Peyer's patch (tissue), 4 donors: ENCODE data around the gene XKR7. TPM values are rescaled to one million over a fixed set of nuclear protein-coding genes. Genes with fewer than 3 reads are reported as not detected.

ENCODE experiments used
- DNase-seq, 3 donors: peaks; one replicate each; pipeline ENCODE4 v3.0.0-alpha.2; 2017 to 2019
- H3K27ac ChIP-seq, 4 donors: fragments of 200-600 bp; sonication (generic); one replicate each; pipeline ENCODE4 v1.5.1; 2016 to 2019
- H3K27me3 ChIP-seq, 2 donors: fragments of 200-600 bp; sonication (generic); one replicate each; pipeline ENCODE4 v1.5.1; 2019
- H3K36me3 ChIP-seq, 3 donors: fragments of 200-600 bp; sonication (generic); one replicate each; pipeline ENCODE4 v1.5.1; 2016 to 2019
- H3K4me1 ChIP-seq, 4 donors: fragments of 200-600 bp; sonication (generic); one replicate each; pipeline ENCODE4 v1.5.1; 2016 to 2019
- H3K4me3 ChIP-seq, 4 donors: fragments of 200-600 bp; sonication (generic); 1 replicate in 3 of 4; 2 replicates in 1 of 4; pipeline ENCODE4 v1.5.1; 2016 to 2019; ENCODE audit warnings: mild to moderate bottlenecking in 1 of 4
- H3K9me3 ChIP-seq, 4 donors: fragments of 200-600 bp; sonication (generic); one replicate each; pipeline ENCODE4 v1.5.1; 2016 to 2019; ENCODE audit warnings: mild to moderate bottlenecking in 1 of 4
- CTCF ChIP-seq, 6 experiments: fragments of 450-650 bp in 4 of 6; fragments of 200-600 bp in 2 of 6; sonication (generic) in 1 of 6; IDR thresholded peaks; one replicate each; pipeline ENCODE4 v1.5.1; 2017 to 2019; ENCODE audit warnings: antibody characterized with exemption in 6 of 6, mild to moderate bottlenecking in 3 of 6, moderate library complexity in 1 of 6
- POLR2A ChIP-seq, 2 donors: fragments of 450-650 bp; IDR thresholded peaks; one replicate each; pipeline ENCODE4 v1.5.1; 2017; ENCODE audit warnings: antibody characterized with exemption in 2 of 2, mild to moderate bottlenecking in 2 of 2, moderate library complexity in 2 of 2
- total RNA-seq, 4 donors: library from RNA; depleted of rRNA; stranded (reverse); fragments of >200 nt; gene quantifications; one replicate each; pipeline ENCODE4 v1.1.0, GENCODE V29; 2016

XKR7 gene
- total RNA-seq, 4 donors from 2014 or later: 0.38 TPM; not detected in 3

- Histone ChIP-seq H3K4me3 (no peak overlapping the region), H3K36me3 (no peaks in the 10 kb centered on the region), H3K9me3 (no peaks in the 10 kb centered on the region), H3K27me3 (no peaks in the 10 kb centered on the region), H3K27ac (no peak overlapping the region), H3K4me1 (no peaks in the 10 kb centered on the region)
- TF ChIP-seq POLR2A (IDR thresholded peaks at IDR 0.05) (no peak), CTCF (IDR thresholded peaks at IDR 0.05) (no peak)
- DNase-seq: no peak
These were observed 17.1 kb downstream of the XKR7 start for GRCh38 chr20:31984981-31985471.

GRCh38 chr20:31987744-31988143 lies 19.8 kb downstream of the XKR7 start:
- no peak overlapping the region for H3K4me3 ChIP-seq
- no peaks in the 10 kb centered on the region for H3K9me3 ChIP-seq
- H3K27me3 ChIP-seq: no peaks in the 10 kb centered on the region
- no peaks in the 10 kb centered on the region for H3K4me1 ChIP-seq
- no peak for TF ChIP-seq CTCF (IDR thresholded peaks at IDR 0.05)
- no peak for TF ChIP-seq POLR2A (IDR thresholded peaks at IDR 0.05)
- H3K27ac ChIP-seq: no peak overlapping the region
- H3K36me3 ChIP-seq: no peaks in the 10 kb centered on the region
- DNase-seq: no peak

GRCh38 chr20:31988430-31989015 lies 20.6 kb downstream of the XKR7 start:
- no peak for TF ChIP-seq CTCF (IDR thresholded peaks at IDR 0.05)
- TF ChIP-seq POLR2A (IDR thresholded peaks at IDR 0.05): no peak

GRCh38 chr20:31989030-31989645 lies 21.2 kb downstream of the XKR7 start:
- TF ChIP-seq CTCF (IDR thresholded peaks at IDR 0.05): no peak
- TF ChIP-seq POLR2A (IDR thresholded peaks at IDR 0.05): no peak
- no peaks in the 10 kb centered on the region for H3K27me3 ChIP-seq
- no peaks in the 10 kb centered on the region for H3K36me3 ChIP-seq
- no peak overlapping the region for H3K4me3 ChIP-seq
- H3K27ac ChIP-seq: no peak overlapping the region
- H3K4me1 ChIP-seq: no peaks in the 10 kb centered on the region
- DNase-seq: no peak
- no peaks in the 10 kb centered on the region for H3K9me3 ChIP-seq

More at GRCh38 chr20:31988430-31989015, 20.6 kb downstream of the XKR7 start:
- no peaks in the 10 kb centered on the region for H3K36me3 ChIP-seq
- H3K9me3 ChIP-seq: no peaks in the 10 kb centered on the region
- no peak for DNase-seq
- H3K4me3 ChIP-seq: no peak overlapping the region
- no peak overlapping the region for H3K27ac ChIP-seq
- H3K4me1 ChIP-seq: no peaks in the 10 kb centered on the region
- no peaks in the 10 kb centered on the region for H3K27me3 ChIP-seq

GRCh38 chr20:31990641-31991338 lies 22.8 kb downstream of the XKR7 start:
- DNase-seq: no peak
- H3K9me3 ChIP-seq: no peaks in the 10 kb centered on the region
- H3K4me3 ChIP-seq: no peak overlapping the region
- no peak overlapping the region for H3K27ac ChIP-seq
- H3K4me1 ChIP-seq: no peaks in the 10 kb centered on the region
- H3K27me3 ChIP-seq: peaks cover 0 to 7% of the 10 kb centered on the region in 2 donors
- TF ChIP-seq CTCF (IDR thresholded peaks at IDR 0.05) (no peak), POLR2A (IDR thresholded peaks at IDR 0.05) (no peak)
- no peaks in the 10 kb centered on the region for H3K36me3 ChIP-seq
